Measurements from ENCODE around the gene ARFIP1. TPM values are rescaled to one million over a fixed set of nuclear protein-coding genes. Genes with fewer than 3 reads are reported as not detected.

ARFIP1 gene
- polyA plus RNA-seq (2012; ENCODE audit: insufficient read depth, insufficient read length, low read depth): 19.8 TPM

- no peaks in the 10 kb centered on the region for H3K36me3 ChIP-seq
- TF ChIP-seq CTCF (IDR thresholded peaks at IDR 0.05; ENCODE audit: low read depth, low read length): peak; percentile 46
- no peaks in the 10 kb centered on the region for H3K9me3 ChIP-seq
- peaks cover 5% of the 10 kb centered on the region for H3K4me1 ChIP-seq
- H3K27me3 ChIP-seq: no peaks in the 10 kb centered on the region
- DNase-seq: peak; percentile 98
- H3K4me3 ChIP-seq (ENCODE audit: low read depth, low read length): peak within 1 kb of the TSS; percentile 88
Observed at GRCh38 chr4:152779513-152780266, at the start of gene ARFIP1, which contains the start of gene TIGD4. ARFIP1 (plus strand) TSS chr4:152779954; CDS start chr4:152829634, 49,680 bp downstream. TIGD4 (minus strand) TSS chr4:152779730; CDS start chr4:152771004, 8,726 bp downstream.

- no peak for TF ChIP-seq CTCF (IDR thresholded peaks at IDR 0.05; ENCODE audit: low read depth, low read length)
- H3K9me3 ChIP-seq: no peaks in the 10 kb centered on the region
- H3K36me3 ChIP-seq: no peaks in the 10 kb centered on the region
- no peak for DNase-seq
- no peaks in the 10 kb centered on the region for H3K27me3 ChIP-seq
- no peaks in the 10 kb centered on the region for H3K4me1 ChIP-seq
- H3K4me3 ChIP-seq (ENCODE audit: low read depth, low read length): no peak overlapping the region
Observed at GRCh38 chr4:152731997-152732396, 47.8 kb upstream of the ARFIP1 start.

GRCh38 chr4:152734015-152734698 is 45.6 kb upstream of the ARFIP1 start:
- Histone ChIP-seq H3K4me3 (ENCODE audit: low read depth, low read length) (no peak overlapping the region), H3K4me1 (no peaks in the 10 kb centered on the region), H3K9me3 (no peaks in the 10 kb centered on the region), H3K36me3 (no peaks in the 10 kb centered on the region), H3K27me3 (no peaks in the 10 kb centered on the region)
- no peak for TF ChIP-seq CTCF (IDR thresholded peaks at IDR 0.05; ENCODE audit: low read depth, low read length)
- DNase-seq: no peak

- Histone ChIP-seq H3K4me3 (ENCODE audit: low read depth, low read length) (no peak overlapping the region), H3K27me3 (no peaks in the 10 kb centered on the region), H3K4me1 (no peaks in the 10 kb centered on the region), H3K36me3 (no peaks in the 10 kb centered on the region), H3K9me3 (no peaks in the 10 kb centered on the region)
- no peak for DNase-seq
- no peak for TF ChIP-seq CTCF (IDR thresholded peaks at IDR 0.05; ENCODE audit: low read depth, low read length)
Observed at GRCh38 chr4:152734699-152735050, 45.1 kb upstream of the ARFIP1 start.

GRCh38 chr4:152735396-152735859 is 44.3 kb upstream of the ARFIP1 start:
- H3K9me3 ChIP-seq: no peaks in the 10 kb centered on the region
- DNase-seq: no peak
- H3K27me3 ChIP-seq: no peaks in the 10 kb centered on the region
- no peaks in the 10 kb centered on the region for H3K4me1 ChIP-seq
- peak; percentile 55 for TF ChIP-seq CTCF (IDR thresholded peaks at IDR 0.05; ENCODE audit: low read depth, low read length)
- no peak overlapping the region for H3K4me3 ChIP-seq (ENCODE audit: low read depth, low read length)
- H3K36me3 ChIP-seq: no peaks in the 10 kb centered on the region

- Histone ChIP-seq H3K4me3 (ENCODE audit: low read depth, low read length) (no peak overlapping the region), H3K4me1 (no peaks in the 10 kb centered on the region), H3K36me3 (no peaks in the 10 kb centered on the region), H3K27me3 (no peaks in the 10 kb centered on the region), H3K9me3 (no peaks in the 10 kb centered on the region)
- no peak for DNase-seq
- TF ChIP-seq CTCF (IDR thresholded peaks at IDR 0.05; ENCODE audit: low read depth, low read length): no peak
Observed at GRCh38 chr4:152735906-152736305, 43.8 kb upstream of the ARFIP1 start.
